ENCODE results near the gene CIDEB. TPM values are rescaled to one million over a fixed set of nuclear protein-coding genes. Genes with fewer than 3 reads are reported as not detected.
A peak's percentile ranks its signal among the peaks of the same experiment; 100 is the strongest.

The CIDEB gene
- total RNA-seq, 1 donor from 2014 or later, result 18.8 TPM

- intact Hi-C loops (cut with DNase I), result no loop called here
- peaks cover 36% of the 10 kb centered on the region for H3K4me1 ChIP-seq
Measured at GRCh38 chr14:24277606-24278321, 30.0 kb downstream of the CIDEB start.

GRCh38 chr14:24277071-24277470 is 30.7 kb downstream of the CIDEB start:
- Histone ChIP-seq H3K4me3 (no peak overlapping the region), H3K9me3 (no peaks in the 10 kb centered on the region), H3K4me1 (peaks cover 43% of the 10 kb centered on the region), H3K27ac (peak overlapping the region; percentile 42), H3K36me3 (no peaks in the 10 kb centered on the region), H3K27me3 (no peaks in the 10 kb centered on the region)
- no peak for DNase-seq
- TF ChIP-seq CTCF (IDR thresholded peaks at IDR 0.05), result no peak
- intact Hi-C loops (cut with DNase I), result no loop called here
- ATAC-seq, result no peak

More at GRCh38 chr14:24277606-24278321, 30.0 kb downstream of the CIDEB start:
- DNase-seq (no peak), ATAC-seq (peak; percentile 60)
- no peaks in the 10 kb centered on the region for H3K36me3 ChIP-seq
- peak overlapping the region; percentile 42 for H3K27ac ChIP-seq
- no peaks in the 10 kb centered on the region for H3K9me3 ChIP-seq
- H3K27me3 ChIP-seq, result no peaks in the 10 kb centered on the region
- no peak for TF ChIP-seq CTCF (IDR thresholded peaks at IDR 0.05)
- no peak overlapping the region for H3K4me3 ChIP-seq

- intact Hi-C loops (cut with DNase I), result no loop called here
- Histone ChIP-seq H3K27me3 (no peaks in the 10 kb centered on the region), H3K9me3 (no peaks in the 10 kb centered on the region), H3K4me3 (no peak overlapping the region), H3K36me3 (peaks cover 7% of the 10 kb centered on the region), H3K4me1 (peaks cover 44% of the 10 kb centered on the region), H3K27ac (peak overlapping the region; percentile 100)
- DNase-seq (no peak), ATAC-seq (peak; percentile 63)
- TF ChIP-seq CTCF (IDR thresholded peaks at IDR 0.05), result no peak
Measured at GRCh38 chr14:24274101-24274543, 33.7 kb downstream of the CIDEB start.

GRCh38 chr14:24273422-24273998 is 34.3 kb downstream of the CIDEB start:
- Histone ChIP-seq H3K4me1 (peaks cover 42% of the 10 kb centered on the region), H3K27me3 (no peaks in the 10 kb centered on the region), H3K9me3 (no peaks in the 10 kb centered on the region), H3K27ac (peak overlapping the region; percentile 100), H3K4me3 (no peak overlapping the region), H3K36me3 (peaks cover 13% of the 10 kb centered on the region)
- TF ChIP-seq CTCF (IDR thresholded peaks at IDR 0.05), result no peak
- ATAC-seq (peak; percentile 5), DNase-seq (no peak)
- intact Hi-C loops (cut with DNase I), result no loop called here

- no peak overlapping the region for H3K4me3 ChIP-seq
- no peak for ATAC-seq
- peak overlapping the region; percentile 100 for H3K27ac ChIP-seq
- no peak for DNase-seq
- intact Hi-C loops (cut with DNase I), result no loop called here
- no peaks in the 10 kb centered on the region for H3K27me3 ChIP-seq
- no peaks in the 10 kb centered on the region for H3K9me3 ChIP-seq
- TF ChIP-seq CTCF (IDR thresholded peaks at IDR 0.05), result no peak
- H3K4me1 ChIP-seq, result peaks cover 40% of the 10 kb centered on the region
- peaks cover 16% of the 10 kb centered on the region for H3K36me3 ChIP-seq
Measured at GRCh38 chr14:24272467-24272866, 35.3 kb downstream of the CIDEB start.
